G401.6 (cell line): ENCODE results near the gene MBD1.
A peak's percentile ranks its signal among the peaks of the same experiment; 100 is the strongest.
"Not testable (repeated sequence)": the region's sequence is repeated elsewhere in the genome, so short reads cannot be mapped to it uniquely, and the experiment has no call there.

Experiments used
- FAIRE-seq: peaks from 2 replicates; lab custom pipeline; 2012; peaks lifted over from hg19 to GRCh38; lab: Jason Lieb, UNC

MBD1 gene

GRCh38 chr18:50289108-50289443 lies 7.8 kb upstream of the MBD1 start:
- FAIRE-seq = no peak

DNA sequence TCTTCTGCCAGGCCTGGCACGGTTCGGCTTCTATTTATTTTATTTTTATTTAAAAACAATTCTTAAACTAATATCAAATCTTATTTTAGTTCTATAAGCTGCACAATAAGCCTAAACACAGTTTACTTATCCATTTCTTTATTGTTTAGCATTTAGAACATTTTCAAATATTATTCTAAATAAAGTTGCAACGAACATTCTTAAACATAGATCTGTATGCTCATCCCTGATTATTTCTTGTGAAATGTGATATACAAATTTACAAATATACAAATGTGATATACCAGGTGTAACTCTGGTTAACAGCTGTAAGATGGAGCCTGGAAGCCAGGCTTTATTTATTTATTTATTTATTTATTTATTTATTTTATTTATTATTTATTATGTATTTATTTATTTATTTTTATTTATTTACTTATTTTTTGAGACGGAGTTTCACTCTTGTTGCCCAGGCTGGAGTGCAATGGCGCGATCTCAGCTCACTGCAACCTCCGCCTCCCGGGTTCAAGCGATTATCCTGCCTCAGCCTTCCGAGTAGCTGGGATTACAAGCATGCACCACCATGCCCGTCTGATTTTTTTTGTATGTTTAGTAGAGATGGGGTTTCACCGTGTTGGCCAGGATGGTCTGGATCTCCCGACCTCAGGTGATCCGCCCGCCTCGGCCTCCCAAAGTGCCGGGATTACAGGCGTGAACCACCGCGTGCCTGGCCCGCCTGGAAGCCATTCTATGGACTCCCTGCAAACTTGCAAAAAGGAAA lies 7.2 kb upstream of the MBD1 start:
- FAIRE-seq = not testable (repeated sequence)

GRCh38 chr18:50287441-50288347 lies 6.4 kb upstream of the MBD1 start, which contains the start of gene CXXC1:
Gene CXXC1 (minus strand): TSS chr18:50287692. CDS start chr18:50287589, 103 bp downstream.
- peak; percentile 98 for FAIRE-seq

- FAIRE-seq = no peak
Measured at GRCh38 chr18:50287028-50287440, 5.7 kb upstream of the MBD1 start.

DNA sequence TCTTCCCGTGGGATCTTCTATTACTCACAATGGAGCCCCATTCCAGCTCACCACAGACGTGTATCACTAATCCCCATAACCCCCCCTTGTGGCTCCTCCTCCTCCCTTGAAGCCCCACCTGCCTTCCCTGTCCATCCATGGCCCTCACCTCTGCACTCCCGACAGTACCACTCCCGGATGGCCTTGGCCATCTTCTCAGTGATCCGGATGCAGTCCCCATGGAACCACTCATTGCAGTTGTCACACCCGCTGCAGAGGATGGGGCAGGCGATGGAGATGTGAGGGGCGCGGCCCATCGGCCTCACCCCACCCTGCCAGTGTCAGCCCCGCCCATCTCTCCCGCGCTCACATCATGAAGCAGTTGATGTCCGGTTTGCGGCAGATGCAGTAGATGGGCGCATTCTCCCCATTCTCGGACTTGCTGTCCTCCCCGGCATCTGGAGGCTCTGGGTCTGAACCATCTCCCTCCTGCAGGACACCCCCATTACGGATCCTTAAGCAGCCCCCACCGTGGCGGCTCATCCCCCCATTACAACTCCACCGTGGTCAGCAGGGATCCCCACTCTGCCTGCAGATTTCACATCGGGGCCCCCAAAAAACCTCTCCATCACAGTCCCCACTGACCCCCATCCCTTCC lies 5.2 kb upstream of the MBD1 start:
- no peak for FAIRE-seq

DNA sequence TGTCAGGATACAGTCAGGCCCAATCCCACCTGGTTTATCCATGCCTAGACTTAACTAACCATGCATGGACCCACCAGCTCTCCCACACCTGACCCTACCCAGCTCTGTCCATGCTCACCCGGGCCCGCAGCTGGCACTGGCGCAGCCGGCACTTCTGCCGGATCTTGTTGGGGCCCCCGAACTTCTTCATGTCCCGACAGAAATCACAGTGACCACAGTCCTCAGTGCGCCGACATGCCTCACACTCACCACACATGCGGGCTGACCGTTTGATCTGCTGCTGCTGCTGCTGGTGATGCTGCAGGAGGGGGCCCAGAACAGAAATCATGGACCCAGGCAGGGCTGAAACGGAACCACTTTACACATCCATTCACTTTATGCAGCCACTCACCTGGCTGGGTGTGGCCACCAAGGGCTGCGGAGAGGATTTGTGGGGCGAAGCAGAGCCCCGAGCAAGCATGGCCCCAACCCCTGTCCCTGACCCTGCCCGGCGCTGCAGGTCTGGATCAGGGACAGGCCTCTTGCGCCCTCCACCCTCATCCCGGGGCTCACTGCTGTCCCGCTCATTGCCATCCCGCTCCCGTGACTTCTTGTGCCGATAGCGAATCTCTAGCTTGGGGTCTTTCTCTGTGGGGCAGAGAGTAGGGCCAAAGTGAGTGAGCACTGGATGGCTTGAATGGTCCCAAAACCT lies 4.5 kb upstream of the MBD1 start:
- FAIRE-seq = no peak

- FAIRE-seq = no peak
Measured at GRCh38 chr18:50285071-50285470, 3.7 kb upstream of the MBD1 start.

- no peak for FAIRE-seq
Measured at GRCh38 chr18:50284255-50284885, 3.0 kb upstream of the MBD1 start.

GRCh38 chr18:50283469-50284209 lies 2.3 kb upstream of the MBD1 start:
- FAIRE-seq = no peak

DNA sequence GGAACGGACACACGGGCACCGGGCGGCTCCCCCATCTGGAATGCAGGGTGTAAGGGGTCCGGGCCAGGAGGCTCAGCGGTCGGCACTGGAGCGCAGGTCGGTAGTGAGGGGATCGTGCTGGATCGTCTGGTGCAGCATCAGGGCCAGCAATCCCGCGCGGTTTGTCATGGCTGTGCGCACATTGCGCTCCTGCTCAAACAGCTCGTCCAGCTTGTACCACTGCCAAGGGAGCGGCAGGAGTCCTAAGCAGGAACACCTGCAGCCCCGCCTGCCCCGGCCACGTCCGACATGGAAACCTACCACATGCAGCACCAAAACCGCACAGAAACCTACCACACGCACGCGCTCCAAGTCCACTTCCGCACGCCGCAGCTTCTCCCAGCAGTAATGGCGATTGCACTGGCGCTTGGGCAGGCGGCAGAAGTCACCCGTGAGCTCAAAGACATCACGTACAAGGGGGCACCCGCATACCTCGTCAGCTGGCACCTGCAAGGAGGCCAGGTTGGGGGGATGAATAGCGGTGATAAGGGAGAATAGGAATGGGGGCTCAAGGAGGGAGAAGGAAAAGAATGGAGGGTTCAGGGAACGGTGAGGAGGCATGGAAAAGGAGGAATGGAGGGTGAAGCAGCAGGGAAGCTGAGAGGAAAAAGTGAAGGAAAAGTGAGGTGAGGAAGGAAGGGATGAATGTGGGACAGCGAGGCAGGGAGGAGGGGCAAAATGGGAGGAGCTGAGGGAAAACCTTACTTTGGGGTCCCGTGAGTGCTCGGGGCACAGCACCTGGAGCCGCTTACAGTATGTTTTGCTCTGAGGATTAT lies 1.4 kb upstream of the MBD1 start:
- no peak for FAIRE-seq

GRCh38 chr18:50281972-50282520 lies 723 bp upstream of the MBD1 start:
- no peak for FAIRE-seq

DNA sequence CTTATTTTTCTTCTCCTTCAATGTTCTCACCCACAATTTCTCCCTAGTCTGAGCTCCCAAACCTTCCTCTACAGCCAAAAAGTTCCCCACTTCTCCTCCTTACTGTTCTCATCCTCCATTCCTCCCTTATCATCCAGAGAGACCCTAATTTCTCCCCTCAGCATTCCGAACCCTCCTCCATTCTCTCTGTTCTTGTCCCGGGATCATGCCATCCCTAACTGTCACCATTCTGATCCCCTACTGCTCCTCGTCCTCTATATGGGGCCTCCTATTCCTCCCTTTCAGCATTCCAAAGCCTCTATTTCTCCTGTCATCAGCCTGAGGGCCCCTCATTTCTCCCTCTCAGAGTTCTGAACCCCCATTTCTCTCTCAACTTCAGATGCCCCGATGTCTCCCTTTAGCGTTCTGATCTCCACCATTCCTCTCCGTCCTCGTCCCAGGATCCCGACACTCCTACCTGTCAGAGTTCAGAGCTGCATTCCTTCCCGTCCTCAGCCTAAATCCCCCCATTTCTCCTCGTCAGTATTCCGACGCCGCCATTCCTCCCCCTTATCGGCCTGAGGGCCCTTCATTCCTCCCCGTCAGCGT lies 522 bp downstream of the MBD1 start:
- no peak for FAIRE-seq

DNA sequence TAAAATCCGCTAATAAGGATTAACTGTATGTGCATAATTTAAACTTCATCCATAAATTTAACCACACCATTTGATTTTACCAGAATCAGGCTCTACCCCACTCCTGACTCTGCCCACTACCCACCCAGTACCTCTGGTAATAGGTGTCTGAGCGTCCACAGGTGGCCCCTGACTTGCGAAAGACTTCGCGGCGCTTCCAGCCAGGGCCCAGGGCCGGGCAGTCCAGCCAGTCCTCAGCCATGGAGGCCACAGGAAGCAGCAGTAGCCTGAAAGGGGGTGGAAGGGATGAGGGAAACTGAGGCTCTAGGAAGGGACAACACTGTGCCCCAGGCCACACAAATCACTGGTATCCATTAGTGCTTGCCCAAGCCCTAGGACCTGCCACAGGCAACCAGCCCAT lies 1.6 kb downstream of the MBD1 start:
- FAIRE-seq = no peak

DNA sequence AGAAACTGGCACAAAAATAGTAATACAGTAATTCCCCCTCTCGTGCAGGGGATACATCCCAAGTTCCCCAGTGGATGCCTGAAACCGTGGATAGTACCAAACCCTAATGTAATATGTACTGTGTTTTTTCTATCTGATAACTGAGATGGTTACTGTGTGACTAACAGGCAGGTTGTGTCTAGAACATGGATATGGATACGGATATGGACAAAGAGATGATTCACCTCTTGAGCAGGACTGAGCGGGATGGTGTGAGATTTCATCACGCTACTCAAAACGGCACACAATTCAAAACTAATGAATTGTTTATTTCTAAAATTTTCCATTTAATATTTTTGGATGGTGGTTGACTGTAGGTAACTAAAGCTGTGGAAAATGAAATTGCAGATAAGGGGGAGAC lies 3.4 kb downstream of the MBD1 start:
- no peak for FAIRE-seq

DNA sequence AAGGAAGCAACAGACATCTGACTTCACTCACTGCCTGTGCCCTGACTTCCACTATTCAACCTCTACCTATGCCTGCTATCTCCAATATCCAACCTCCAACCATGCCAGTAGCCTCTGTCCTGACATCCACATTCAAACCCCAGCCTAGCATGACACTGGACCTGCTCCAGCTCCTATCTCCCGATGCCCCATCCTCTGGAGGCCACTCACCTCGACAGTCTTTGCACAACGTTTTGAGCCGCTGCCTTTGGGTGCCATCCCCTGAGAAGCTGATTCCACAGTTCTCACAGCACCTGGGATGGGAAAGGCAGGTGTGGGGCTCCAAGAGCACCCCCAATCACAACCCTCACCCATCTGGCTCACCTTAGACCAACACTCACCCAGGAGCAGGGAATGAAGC lies 4.9 kb downstream of the MBD1 start:
- FAIRE-seq = no peak

DNA sequence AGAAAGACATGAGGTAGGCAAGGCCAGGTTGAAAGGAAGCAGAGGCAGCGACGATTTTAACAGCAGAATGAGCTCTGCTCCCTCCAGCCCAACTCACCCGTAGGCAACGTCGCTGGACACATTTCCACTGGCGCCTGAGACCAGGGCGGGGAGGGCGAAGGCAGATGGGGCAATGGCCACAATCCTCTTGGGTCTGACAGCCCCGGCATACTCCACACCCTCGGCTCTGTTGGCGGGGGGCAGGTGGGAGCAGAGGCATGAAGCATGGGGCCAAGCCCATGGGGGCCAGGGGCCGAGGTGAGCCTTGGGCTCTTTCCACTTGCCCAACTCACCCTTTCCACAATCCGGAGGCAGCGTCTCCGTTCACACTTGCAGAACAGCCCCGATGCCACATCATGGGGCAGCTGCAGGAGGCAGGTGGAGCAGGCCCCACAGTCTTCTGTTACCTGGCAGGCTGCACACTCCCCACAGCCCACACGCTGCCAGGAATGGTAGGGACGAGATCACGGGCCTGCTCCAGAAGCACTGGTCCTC lies 5.8 kb downstream of the MBD1 start:
- no peak for FAIRE-seq

GRCh38 chr18:50274941-50275340 lies 6.4 kb downstream of the MBD1 start:
- FAIRE-seq = no peak

- no peak for FAIRE-seq
Measured at GRCh38 chr18:50274044-50274442, 7.3 kb downstream of the MBD1 start.
